Lung (tissue), 12 donors: ENCODE measurements around the gene PEAR1. TPM values are rescaled to one million over a fixed set of nuclear protein-coding genes. Genes with fewer than 3 reads are reported as not detected.

Source experiments
- ATAC-seq: fragments of 200-7000 bp; cut with Tn5 transposase; one replicate; pipeline ENCODE4 v1.9.1; 2020; ENCODE audit warnings: moderate number of reproducible peaks; ENCODE audit not compliant: insufficient read depth, low FRiP score
- DNase-seq, 3 donors: peaks; one replicate each; pipeline ENCODE4 v3.0.0-alpha.2; 2013 to 2017
- H3K27ac ChIP-seq, 2 donors: one replicate each; pipeline ENCODE4 v1.5.1; 2013; ENCODE audit warnings: mild to moderate bottlenecking in 2 of 2, moderate library complexity in 2 of 2, control low read depth in 1 of 2, inconsistent platforms in 1 of 2, low read depth in 1 of 2, low read length in 1 of 2
- H3K27me3 ChIP-seq, 3 donors: one replicate each; pipeline ENCODE4 v1.5.1; 2013; ENCODE audit warnings: low read length in 2 of 3; ENCODE audit not compliant: control insufficient read depth in 3 of 3, insufficient read depth in 3 of 3
- H3K36me3 ChIP-seq, 4 donors: one replicate each; pipeline ENCODE4 v1.5.1; 2013; ENCODE audit warnings: low read length in 4 of 4, mild to moderate bottlenecking in 1 of 4, moderate library complexity in 1 of 4; ENCODE audit not compliant: control insufficient read depth in 4 of 4, insufficient read depth in 4 of 4
- H3K4me1 ChIP-seq, 5 donors: one replicate each; pipeline ENCODE4 v1.5.1; 2013; ENCODE audit warnings: low read length in 5 of 5, mild to moderate bottlenecking in 2 of 5, moderate library complexity in 1 of 5; ENCODE audit not compliant: control insufficient read depth in 5 of 5, insufficient read depth in 5 of 5
- H3K4me3 ChIP-seq: one replicate; pipeline ENCODE4 v1.5.1; 2013; ENCODE audit warnings: mild to moderate bottlenecking, control low read depth, moderate library complexity
- H3K9ac ChIP-seq, 2 donors: one replicate each; pipeline ENCODE4 v1.5.1; 2013; ENCODE audit warnings: low read length in 2 of 2, control low read depth in 1 of 2; ENCODE audit not compliant: insufficient read depth in 1 of 2
- H3K9me3 ChIP-seq, 4 donors: one replicate each; pipeline ENCODE4 v1.5.1; 2013; ENCODE audit warnings: low read length in 3 of 4, mild to moderate bottlenecking in 1 of 4, moderate library complexity in 1 of 4; ENCODE audit not compliant: control insufficient read depth in 4 of 4, insufficient read depth in 3 of 4
- CTCF ChIP-seq: IDR thresholded peaks from 2 replicates; pipeline ENCODE4 v1.5.1; 2012; ENCODE audit warnings: mild to moderate bottlenecking; ENCODE audit errors: control extremely low read depth, extremely low read depth
- WGBS, 2 donors: extraction: QIAGEN DNeasy Blood & Tissue Kit; methylation state at CpG; one replicate each; pipeline ENCODE4 v1.1.7; 2013; 5-methylcytosine and 5-hydroxymethylcytosine counted together
- polyA plus RNA-seq, 2 donors: library from polyadenylated mRNA; stranded (reverse); fragments of 200-250 nt; gene quantifications; one replicate each; pipeline ENCODE4 v1.2.1, GENCODE V29; 2013
- total RNA-seq, 2 donors: library from RNA; depleted of rRNA in 1 of 2; stranded (reverse); fragments of >200 nt in 1 of 2; gene quantifications; one replicate each; pipeline ENCODE4 v1.2.1, GENCODE V29; 2014 to 2021
- donor health status: control.
- donor health status: control.
- donor health status: Bipolar disorder and iron deficiency.
- donor health status: healthy.
- donor health status: DM: yes; HTN: yes; CAD: no.

The PEAR1 gene
- total and polyA plus RNA-seq, 4 donors: 7.6 to 15.3 (median 12.9) TPM

- ATAC-seq (no peak), DNase-seq (no peak)
- TF ChIP-seq CTCF: no peak
- no peak overlapping the region for H3K4me3 ChIP-seq
- H3K9me3 ChIP-seq: peaks cover 0 to 4% (median 0%) of the 10 kb centered on the region in 4 donors
- H3K9ac ChIP-seq: no peak overlapping the region
- WGBS, 2 donors: 80 to 89% methylated on average over 7 of the region's 7 CpGs
- peaks cover 6 to 65% (median 27%) of the 10 kb centered on the region in 3 donors for H3K27me3 ChIP-seq
- H3K4me1 ChIP-seq: peaks cover 0 to 36% (median 7%) of the 10 kb centered on the region in 5 donors
- no peak overlapping the region for H3K27ac ChIP-seq
- H3K36me3 ChIP-seq: no peaks in the 10 kb centered on the region
Observed at GRCh38 chr1:156863631-156864030, 29.9 kb upstream of the PEAR1 start.

DNA sequence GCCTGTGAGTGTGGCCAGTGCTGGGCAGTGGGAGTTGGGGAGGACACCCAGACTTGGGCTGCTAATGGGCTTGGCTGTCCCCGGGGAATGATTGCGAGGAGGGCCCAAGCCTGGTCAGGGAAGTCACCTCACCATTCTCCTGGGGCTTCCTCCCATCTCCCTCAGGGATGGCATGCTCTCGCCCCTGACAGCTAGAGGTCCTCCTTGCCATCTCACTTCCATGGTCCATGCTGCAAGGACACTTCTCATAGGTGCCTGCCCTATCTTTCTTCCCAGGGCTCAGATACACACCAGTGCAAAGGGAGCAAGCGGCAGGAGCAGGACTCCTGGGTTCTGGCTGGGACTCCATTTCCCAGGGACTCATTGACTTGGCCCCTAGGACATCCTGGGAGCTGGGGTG is 28.7 kb upstream of the PEAR1 start:
- ATAC-seq: no peak
- WGBS, 2 donors: 89 to 93% methylated on average over 4 of the region's 4 CpGs
- Histone ChIP-seq H3K27me3 (peaks cover 6 to 59% (median 22%) of the 10 kb centered on the region in 3 donors), H3K4me3 (no peak overlapping the region), H3K4me1 (peaks cover 0 to 27% (median 4%) of the 10 kb centered on the region in 5 donors), H3K9ac (no peak overlapping the region), H3K36me3 (no peaks in the 10 kb centered on the region), H3K9me3 (peaks cover 0 to 4% (median 0%) of the 10 kb centered on the region in 4 donors), H3K27ac (no peak overlapping the region)
- DNase-seq: no peak
- TF ChIP-seq CTCF: no peak

DNA sequence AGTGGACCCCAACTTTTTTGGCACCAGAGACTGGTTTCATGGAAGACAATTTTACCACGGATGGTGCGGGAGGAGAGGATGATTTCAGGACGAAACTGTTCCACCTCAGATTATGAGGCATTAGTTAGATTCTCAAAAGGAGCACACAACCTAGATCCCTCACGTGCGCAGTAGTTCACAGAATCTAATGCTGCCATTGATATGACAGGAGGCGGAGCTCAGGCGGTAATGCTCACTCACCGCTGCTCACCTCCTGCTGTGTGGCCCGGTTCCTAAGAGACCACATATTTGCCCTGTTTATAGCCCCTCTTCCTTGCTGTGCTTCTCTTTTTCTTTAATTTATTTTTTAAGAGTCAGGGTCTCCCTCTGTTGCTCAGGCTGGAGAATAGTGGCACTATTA is 28.3 kb upstream of the PEAR1 start:
- Histone ChIP-seq H3K4me1 (peaks cover 0 to 23% (median 0%) of the 10 kb centered on the region in 5 donors), H3K4me3 (no peak overlapping the region), H3K9ac (no peak overlapping the region), H3K36me3 (no peaks in the 10 kb centered on the region), H3K27ac (no peak overlapping the region), H3K9me3 (peaks cover 0 to 4% (median 0%) of the 10 kb centered on the region in 4 donors), H3K27me3 (peaks cover 6 to 55% (median 21%) of the 10 kb centered on the region in 3 donors)
- 78 to 83% methylated on average over 9 of the region's 9 CpGs for WGBS, 2 donors
- ATAC-seq (no peak), DNase-seq (no peak)
- no peak for TF ChIP-seq CTCF

- WGBS, 2 donors: 78 to 96% methylated on average over 4 of the region's 4 CpGs
Observed at GRCh38 chr1:156865865-156866248, 27.7 kb upstream of the PEAR1 start.

More at GRCh38 chr1:156865865-156866248, 27.7 kb upstream of the PEAR1 start:
- Histone ChIP-seq H3K4me3 (no peak overlapping the region), H3K9me3 (peaks cover 0 to 4% (median 0%) of the 10 kb centered on the region in 4 donors), H3K27ac (no peak overlapping the region), H3K4me1 (peaks cover 0 to 24% (median 0%) of the 10 kb centered on the region in 5 donors), H3K9ac (no peak overlapping the region), H3K36me3 (no peaks in the 10 kb centered on the region), H3K27me3 (peaks cover 6 to 52% (median 18%) of the 10 kb centered on the region in 3 donors)
- no peak for ATAC-seq
- DNase-seq: no peak
- no peak for TF ChIP-seq CTCF
